ENCODE data around the gene SAMD4B. TPM values are rescaled to one million over a fixed set of nuclear protein-coding genes. Genes with fewer than 3 reads are reported as not detected.

Gene SAMD4B
- total and polyA plus RNA-seq, 2 experiments from 2014 or later = 104 to 172 TPM

GRCh38 chr19:39417463-39418181 is 75.4 kb downstream of the SAMD4B start:
- Histone ChIP-seq H3K27ac (ENCODE audit: low read depth) (no peak overlapping the region), H3F3A (replicated peaks; ENCODE audit: low read depth) (peaks cover 22% of the 10 kb centered on the region), H3K79me2 (replicated peaks; ENCODE audit: insufficient read depth) (peaks cover 15% of the 10 kb centered on the region), H4K20me1 (replicated peaks; ENCODE audit: insufficient read depth) (peaks cover 14% of the 10 kb centered on the region; the same call in 1 of the 2 replicates), H3K9me2 (ENCODE audit: insufficient read depth) (no peaks in the 10 kb centered on the region), H3K4me3 (no peak overlapping the region), H3K4me1 (ENCODE audit: insufficient read depth) (peaks cover 12% of the 10 kb centered on the region; the same call in 1 of the 2 replicates), H2AFZ (no peak overlapping the region), H3K4me2 (no peak overlapping the region), H3K36me3 (ENCODE audit: insufficient read depth) (peaks cover 11% of the 10 kb centered on the region; the same call in 1 of the 2 replicates), H3K27me3 (ENCODE audit: insufficient read depth) (no peaks in the 10 kb centered on the region)
- no peak overlapping the region for H3K4me3 Mint-ChIP-seq
- peaks cover 17% of the 10 kb centered on the region for H3K4me1 Mint-ChIP-seq
- H3K36me3 Mint-ChIP-seq (ENCODE audit: low read depth) = peaks cover 64% of the 10 kb centered on the region
- TF ChIP-seq NANOG (IDR thresholded peaks at IDR 0.05; ENCODE audit: borderline replicate concordance) (no peak), STAT1 (IDR thresholded peaks at IDR 0.05; ENCODE audit: unreplicated experiment) (no peak), ZNF114 (CRISPR knock-in tag; IDR thresholded peaks at IDR 0.05) (no peak), CREB1 (CRISPR knock-in tag; IDR thresholded peaks at IDR 0.05; ENCODE audit: low read depth) (no peak), POLR2AphosphoS5 (IDR thresholded peaks at IDR 0.05; ENCODE audit: low read depth) (no peak), ZNF331 (CRISPR knock-in tag; IDR thresholded peaks at IDR 0.05; ENCODE audit: low read depth) (no peak), CTCF (conservative IDR thresholded peaks at IDR 0.05; ENCODE audit: low read depth in 2 of 2) (no peak), ETS1 (IDR thresholded peaks at IDR 0.05) (no peak), JUNB (IDR thresholded peaks at IDR 0.05; ENCODE audit: unreplicated experiment) (no peak), REST (IDR thresholded peaks at IDR 0.05; ENCODE audit: unreplicated experiment) (no peak), EZH2phosphoT487 (IDR thresholded peaks at IDR 0.05; ENCODE audit: unreplicated experiment) (no peak), EZH2 (IDR thresholded peaks at IDR 0.05; ENCODE audit: low read depth, unreplicated experiment) (no peak), ZNF462 (CRISPR knock-in tag; IDR thresholded peaks at IDR 0.05) (no peak)
- H3K27me3 Mint-ChIP-seq (ENCODE audit: insufficient read depth, low read depth, poor library complexity) = peaks cover 9% of the 10 kb centered on the region
- H3K9me3 Mint-ChIP-seq = no peaks in the 10 kb centered on the region
- no peak for ATAC-seq
- peak overlapping the region; percentile 79; the same call in 1 of the 2 replicates for H3K27ac Mint-ChIP-seq
- no peak for DNase-seq (ENCODE audit: low spot score)

Data from GM23338 (cell line).